A549 (cell line): ENCODE results near the gene KIAA0232. TPM values are rescaled to one million over a fixed set of nuclear protein-coding genes. Genes with fewer than 3 reads are reported as not detected.

Experiments used
- ATAC-seq, 2 experiments: fragments of 200-7000 bp in 1 of 2; fragments of >200 bp in 1 of 2; cut with Nextera tagmentation in 1 of 2; cut with Tn5 transposase in 1 of 2; 3 replicates each; pipeline versions ENCODE4 v1.8.0 to v1.9.1; 2018 to 2020; ENCODE audit warnings: mild to moderate bottlenecking in 1 of 2, moderate library complexity in 1 of 2
- CTCF ChIA-PET: fragments of 300-600 bp; sonication (Branson Sonifier 250); formaldehyde crosslinking; extraction: SDS; loops from one replicate; lab custom pipeline; 2021; ENCODE audit warnings: antibody characterized with exemption, inconsistent platforms; lab: Yijun Ruan, JAX
- POLR2A ChIA-PET: fragments of 350-600 bp; formaldehyde crosslinking; extraction: SDS; loops from one replicate; lab custom pipeline; 2021; ENCODE audit warnings: antibody characterized with exemption, inconsistent platforms; lab: Yijun Ruan, JAX
- DNase-seq, 2 experiments: peaks; one replicate each; pipeline versions ENCODE4 v3.0.0 to v3.0.0-alpha.2; 2011 to 2016; ENCODE audit warnings: low read depth in 1 of 2, low spot score in 1 of 2
- FAIRE-seq: peaks from 2 replicates; lab custom pipeline; 2011; peaks lifted over from hg19 to GRCh38; lab: Jason Lieb, UNC
- H3K27ac ChIP-seq, 2 experiments: fragments of >200 bp; sonication (Bioruptor Twin); formaldehyde crosslinking; 3 replicates each; pipeline ENCODE4 v1.5.1; 2016 to 2017
- H3K4me1 ChIP-seq: fragments of >200 bp; sonication (Bioruptor Twin); formaldehyde crosslinking; 3 replicates; pipeline ENCODE4 v1.6.1; 2016
- H3K4me2 ChIP-seq: fragments of >200 bp; sonication (Bioruptor Twin); formaldehyde crosslinking; 3 replicates; pipeline ENCODE4 v1.6.1; 2016
- H3K4me3 ChIP-seq: fragments of >200 bp; sonication (Bioruptor Twin); formaldehyde crosslinking; 3 replicates; pipeline ENCODE4 v1.5.1; 2016
- H3K9me3 ChIP-seq: fragments of >200 bp; sonication (Bioruptor Twin); formaldehyde crosslinking; 3 replicates; pipeline ENCODE4 v1.6.1; 2016
- CEBPB ChIP-seq, 2 experiments: fragments of >200 bp in 1 of 2; sonication (Bioruptor Twin) in 1 of 2; formaldehyde crosslinking in 1 of 2; IDR thresholded peaks; 2 replicates each; pipeline ENCODE4 v1.6.1; 2012 to 2016
- FOSL2 ChIP-seq, 2 experiments: fragments of 450-650 bp in 1 of 2; fragments of >200 bp in 1 of 2; sonication (Bioruptor Twin) in 1 of 2; formaldehyde crosslinking; IDR thresholded peaks; 2 replicates each; pipeline versions ENCODE4 v1.5.0 to v1.6.1; 2016 to 2020; ENCODE audit warnings: mild to moderate bottlenecking in 1 of 2, moderate library complexity in 1 of 2
- FOXS1 ChIP-seq: fragments of 250-450 bp; sonication (Bioruptor Pico); IDR thresholded peaks from 2 replicates; pipeline ENCODE4 v1.5.0; 2020; ENCODE audit warnings: mild to moderate bottlenecking, moderate library complexity
- HEYL ChIP-seq: fragments of 250-450 bp; sonication (Bioruptor Pico); IDR thresholded peaks from 2 replicates; pipeline ENCODE4 v1.8.0; 2021; ENCODE audit warnings: mild to moderate bottlenecking, moderate library complexity
- HOXA7 ChIP-seq: fragments of 250-450 bp; sonication (Bioruptor Pico); IDR thresholded peaks from 2 replicates; pipeline ENCODE4 v1.5.0; 2020; ENCODE audit warnings: mild to moderate bottlenecking, moderate library complexity
- KDM5A ChIP-seq: fragments of 200-600 bp; sonication (generic); IDR thresholded peaks from 2 replicates; pipeline ENCODE4 v1.6.1; 2016; ENCODE audit warnings: antibody characterized with exemption, mild to moderate bottlenecking
- MAFK ChIP-seq: fragments of 450-650 bp; IDR thresholded peaks from 2 replicates; pipeline ENCODE4 v1.6.1; 2014; ENCODE audit not compliant: partially characterized antibody
- MYC ChIP-seq: IDR thresholded peaks from 2 replicates; pipeline ENCODE4 v1.6.1; 2012; ENCODE audit warnings: mild to moderate bottlenecking, inconsistent platforms, low read length, improper control_type of control experiment, borderline replicate concordance
- NFE2L2 ChIP-seq: fragments of 150-350 bp; conservative IDR thresholded peaks from 2 replicates; pipeline ENCODE4 v1.6.1; 2014; ENCODE audit warnings: low read length
- RARB ChIP-seq: fragments of 250-450 bp; sonication (Bioruptor Pico); IDR thresholded peaks from 2 replicates; pipeline ENCODE4 v1.8.0; 2021; ENCODE audit warnings: mild to moderate bottlenecking, moderate library complexity
- RCOR1 ChIP-seq: fragments of 150-350 bp; IDR thresholded peaks from 2 replicates; pipeline ENCODE4 v1.6.1; 2014; ENCODE audit warnings: antibody characterized with exemption, low read length, low read depth
- RFX5 ChIP-seq: fragments of 450-650 bp; IDR thresholded peaks from 2 replicates; pipeline ENCODE4 v1.7.1; 2014; ENCODE audit warnings: antibody characterized with exemption, mild to moderate bottlenecking, moderate library complexity
- RNF2 ChIP-seq: fragments of 200-600 bp; sonication (generic); IDR thresholded peaks from 2 replicates; pipeline ENCODE4 v1.6.1; 2016; ENCODE audit warnings: low read depth, mild to moderate bottlenecking, antibody characterized with exemption, moderate library complexity, borderline replicate concordance
- TP53 ChIP-seq: fragments of 250-450 bp; sonication (Bioruptor Pico); IDR thresholded peaks from 2 replicates; pipeline ENCODE4 v1.5.0; 2021; ENCODE audit warnings: mild to moderate bottlenecking, moderate library complexity
- ZFP36 ChIP-seq: fragments of 450-650 bp; IDR thresholded peaks from 2 replicates; pipeline ENCODE4 v1.6.1; 2014; ENCODE audit warnings: borderline replicate concordance; ENCODE audit not compliant: partially characterized antibody
- WGBS: methylation state at CpG from one replicate; pipeline ENCODE4 v1.1.6; 2017; ENCODE audit errors: missing lambda C conversion rate; 5-methylcytosine and 5-hydroxymethylcytosine counted together
- polyA plus RNA-seq, 4 experiments: library from polyadenylated mRNA; depleted of rRNA in 3 of 4; stranded (reverse); fragments of >200 nt; fragmentation: RNase III in 1 of 4; extraction: RNeasy Plus Mini Kit Qiagen cat#74134 plus additional on column Dnase treatment in 1 of 4; gene quantifications; 2 replicates in 3 of 4; 3 replicates in 1 of 4; pipeline ENCODE4 v1.2.3, GENCODE V29; 2011 to 2017
- TF ChIP-seq, protein P1 (sequence below): fragments of 450-650 bp; IDR thresholded peaks from 2 replicates; pipeline ENCODE4 v1.6.1; 2014; ENCODE audit warnings: antibody characterized with exemption
- TF ChIP-seq, protein P2 (sequence below): fragments of 200-600 bp; sonication (generic); IDR thresholded peaks from 2 replicates; pipeline ENCODE4 v1.6.1; 2016; ENCODE audit warnings: antibody characterized with exemption, mild to moderate bottlenecking, moderate library complexity
- TF ChIP-seq, protein P3 (sequence below): fragments of 250-450 bp; sonication (Bioruptor Pico); IDR thresholded peaks from 2 replicates; pipeline ENCODE4 v1.5.0; 2020; ENCODE audit warnings: low read depth, mild to moderate bottlenecking, moderate library complexity

Gene KIAA0232
- polyA plus RNA-seq, 2 of the 4 experiments (the other 2 are of a cell fraction) = 9.3 to 21.5 TPM

DNA sequence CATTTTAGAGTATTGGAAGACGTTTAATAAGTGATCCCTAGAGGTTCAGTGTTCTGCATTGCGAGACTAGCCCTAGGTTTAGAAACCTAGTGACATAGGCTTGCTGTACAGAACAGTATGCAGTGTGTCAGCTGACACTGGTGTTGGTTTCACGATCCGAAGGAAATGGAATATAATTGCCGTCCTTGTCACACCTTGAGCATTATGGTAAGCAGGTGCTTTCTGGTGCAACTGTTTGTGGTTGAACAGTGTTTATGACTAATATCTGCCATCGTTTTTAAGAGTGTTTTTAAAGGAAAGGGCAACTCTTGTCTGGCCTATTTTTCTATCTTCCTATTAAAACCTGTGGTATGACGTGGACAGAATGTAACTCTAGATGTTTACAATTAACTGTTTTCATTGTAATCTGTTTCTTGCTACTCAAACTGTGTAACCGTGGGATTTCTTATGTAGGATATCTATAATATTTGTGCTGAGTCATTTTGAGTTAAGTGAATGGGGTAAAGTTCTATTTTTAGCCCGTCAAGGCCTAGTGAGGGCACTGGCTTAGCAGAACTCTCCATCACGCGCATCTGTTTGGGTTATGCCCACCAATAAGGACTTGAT, 73.3 kb downstream of the KIAA0232 start:
- Histone ChIP-seq H3K4me1 (peaks cover 26% of the 10 kb centered on the region), H3K4me3 (no peak overlapping the region; the same call in 2 of the 3 replicates), H3K9me3 (peaks cover 10% of the 10 kb centered on the region; the same call in 2 of the 3 replicates), H3K4me2 (peak overlapping the region; percentile 77), H3K27ac (peak overlapping the region; percentile 73 to 84)
- ATAC-seq (peak; percentile 68 to 85; a peak in 5 of 6 replicates), DNase-seq (peak; percentile 19 to 71), FAIRE-seq (no peak)
- no peak for TF ChIP-seq TP53 (CRISPR knock-in tag)
- peak; percentile 97 for TF ChIP-seq MAFK
- no peak for TF ChIP-seq KDM5A
- TF ChIP-seq FOSL2 (IDR thresholded peaks at IDR 0.05) = no peak
- 0 out of 2 replicates have a peak, but pooled peaks have one; percentile 40 for TF ChIP-seq FOSL2 (CRISPR knock-in tag; IDR thresholded peaks at IDR 0.05)
- TF ChIP-seq NFE2L2 = peak; percentile 87
- ChIA-PET CTCF (interaction anchor here (0.6 to 1.8 kb wide), 2 partner anchors 17 to 136 kb away, joined by 3 to 9 read pairs; no protein-coding TSS in a partner anchor), POLR2A (no interaction called here)
- 28% methylated on average over 11 of the region's 11 CpGs for WGBS

DNA sequence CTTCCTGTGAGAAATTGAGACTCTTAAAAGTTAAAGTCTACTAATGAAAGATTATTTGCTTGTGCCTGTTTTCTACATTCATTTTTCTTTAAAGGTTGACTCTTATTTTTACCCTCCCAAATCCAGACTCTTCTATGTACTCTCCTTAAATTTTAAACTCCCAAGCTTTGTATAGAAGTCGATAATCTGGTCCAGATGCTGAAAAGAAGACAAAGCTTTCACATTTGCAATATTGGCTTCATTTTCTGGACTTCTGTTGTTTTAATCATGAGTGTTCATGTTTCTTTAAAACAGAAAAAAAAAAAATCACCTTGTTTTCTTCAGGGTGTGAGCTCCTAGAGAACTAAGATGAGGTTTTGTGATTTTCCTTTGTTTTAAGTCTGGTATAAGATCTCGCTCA, 73.9 kb downstream of the KIAA0232 start:
- DNase-seq = no peak
- ChIA-PET CTCF (interaction anchor here (0.6 to 1.8 kb wide), 2 partner anchors 17 to 136 kb away, joined by 3 to 9 read pairs; no protein-coding TSS in a partner anchor), POLR2A (no interaction called here)
- Histone ChIP-seq H3K9me3 (peaks cover 10% of the 10 kb centered on the region; the same call in 2 of the 3 replicates), H3K4me1 (peaks cover 26% of the 10 kb centered on the region), H3K4me3 (no peak overlapping the region), H3K4me2 (peak overlapping the region; percentile 77), H3K27ac (peak overlapping the region; percentile 73 to 84)
- TF ChIP-seq RCOR1 = no peak
- no peak for TF ChIP-seq FOXS1 (CRISPR knock-in tag)
- TF ChIP-seq, protein P1, sequence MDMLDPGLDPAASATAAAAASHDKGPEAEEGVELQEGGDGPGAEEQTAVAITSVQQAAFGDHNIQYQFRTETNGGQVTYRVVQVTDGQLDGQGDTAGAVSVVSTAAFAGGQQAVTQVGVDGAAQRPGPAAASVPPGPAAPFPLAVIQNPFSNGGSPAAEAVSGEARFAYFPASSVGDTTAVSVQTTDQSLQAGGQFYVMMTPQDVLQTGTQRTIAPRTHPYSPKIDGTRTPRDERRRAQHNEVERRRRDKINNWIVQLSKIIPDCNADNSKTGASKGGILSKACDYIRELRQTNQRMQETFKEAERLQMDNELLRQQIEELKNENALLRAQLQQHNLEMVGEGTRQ = no peak
- ATAC-seq = no peak
- FAIRE-seq = no peak
- whole genome bisulfite sequencing = 78% methylated on average over 2 of the region's 2 CpGs

DNA sequence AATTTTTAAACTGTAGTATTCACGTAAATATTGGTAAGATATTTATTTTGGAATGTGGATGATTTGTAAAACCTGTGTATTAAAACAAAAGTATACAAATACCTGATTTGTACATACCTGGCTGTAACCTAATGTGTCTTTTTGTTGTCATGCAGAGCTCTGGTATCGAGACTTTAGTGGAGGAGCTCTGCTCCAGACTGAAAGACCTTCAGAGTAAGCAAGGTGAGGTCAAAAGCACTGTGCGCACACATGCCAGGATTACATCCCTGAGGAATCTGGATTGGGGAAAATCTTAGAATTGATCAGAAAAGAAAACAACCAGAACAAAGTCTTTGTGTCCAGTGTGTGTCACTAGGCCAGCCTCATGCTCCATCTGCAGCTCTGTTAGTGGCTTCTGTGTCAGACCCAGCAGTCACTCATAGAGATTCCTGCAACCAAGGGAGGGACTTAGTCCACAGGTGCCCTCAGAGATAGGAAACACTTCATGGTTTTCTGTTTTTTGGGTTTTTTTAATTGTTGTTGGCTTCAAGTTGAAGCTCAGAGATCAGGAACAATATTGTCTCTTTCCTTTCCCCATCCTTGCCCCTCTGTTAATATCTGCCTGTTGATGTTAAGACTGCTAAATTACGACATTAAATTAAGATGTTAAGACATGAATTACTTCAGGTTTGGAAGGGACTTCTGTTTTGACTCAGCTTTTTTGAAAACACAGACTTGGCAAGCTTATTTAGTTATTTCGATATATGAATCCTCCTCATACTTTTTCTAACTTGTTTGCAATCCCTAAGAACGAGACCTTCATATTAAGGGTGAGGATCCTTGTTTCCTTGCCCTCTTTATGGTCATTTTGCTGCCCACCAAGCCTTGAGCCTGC, 74.7 kb downstream of the KIAA0232 start:
- no peak for ATAC-seq
- no peak for TF ChIP-seq RARB (CRISPR knock-in tag)
- TF ChIP-seq RFX5 = no peak
- TF ChIP-seq CEBPB (IDR thresholded peaks at IDR 0.05) = no peak
- no peak for TF ChIP-seq NFE2L2
- TF ChIP-seq HEYL (CRISPR knock-in tag) = no peak
- no peak for TF ChIP-seq ZFP36
- TF ChIP-seq, protein P2, sequence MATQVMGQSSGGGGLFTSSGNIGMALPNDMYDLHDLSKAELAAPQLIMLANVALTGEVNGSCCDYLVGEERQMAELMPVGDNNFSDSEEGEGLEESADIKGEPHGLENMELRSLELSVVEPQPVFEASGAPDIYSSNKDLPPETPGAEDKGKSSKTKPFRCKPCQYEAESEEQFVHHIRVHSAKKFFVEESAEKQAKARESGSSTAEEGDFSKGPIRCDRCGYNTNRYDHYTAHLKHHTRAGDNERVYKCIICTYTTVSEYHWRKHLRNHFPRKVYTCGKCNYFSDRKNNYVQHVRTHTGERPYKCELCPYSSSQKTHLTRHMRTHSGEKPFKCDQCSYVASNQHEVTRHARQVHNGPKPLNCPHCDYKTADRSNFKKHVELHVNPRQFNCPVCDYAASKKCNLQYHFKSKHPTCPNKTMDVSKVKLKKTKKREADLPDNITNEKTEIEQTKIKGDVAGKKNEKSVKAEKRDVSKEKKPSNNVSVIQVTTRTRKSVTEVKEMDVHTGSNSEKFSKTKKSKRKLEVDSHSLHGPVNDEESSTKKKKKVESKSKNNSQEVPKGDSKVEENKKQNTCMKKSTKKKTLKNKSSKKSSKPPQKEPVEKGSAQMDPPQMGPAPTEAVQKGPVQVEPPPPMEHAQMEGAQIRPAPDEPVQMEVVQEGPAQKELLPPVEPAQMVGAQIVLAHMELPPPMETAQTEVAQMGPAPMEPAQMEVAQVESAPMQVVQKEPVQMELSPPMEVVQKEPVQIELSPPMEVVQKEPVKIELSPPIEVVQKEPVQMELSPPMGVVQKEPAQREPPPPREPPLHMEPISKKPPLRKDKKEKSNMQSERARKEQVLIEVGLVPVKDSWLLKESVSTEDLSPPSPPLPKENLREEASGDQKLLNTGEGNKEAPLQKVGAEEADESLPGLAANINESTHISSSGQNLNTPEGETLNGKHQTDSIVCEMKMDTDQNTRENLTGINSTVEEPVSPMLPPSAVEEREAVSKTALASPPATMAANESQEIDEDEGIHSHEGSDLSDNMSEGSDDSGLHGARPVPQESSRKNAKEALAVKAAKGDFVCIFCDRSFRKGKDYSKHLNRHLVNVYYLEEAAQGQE = no peak
- no peak for TF ChIP-seq RNF2
- TF ChIP-seq, protein P3, sequence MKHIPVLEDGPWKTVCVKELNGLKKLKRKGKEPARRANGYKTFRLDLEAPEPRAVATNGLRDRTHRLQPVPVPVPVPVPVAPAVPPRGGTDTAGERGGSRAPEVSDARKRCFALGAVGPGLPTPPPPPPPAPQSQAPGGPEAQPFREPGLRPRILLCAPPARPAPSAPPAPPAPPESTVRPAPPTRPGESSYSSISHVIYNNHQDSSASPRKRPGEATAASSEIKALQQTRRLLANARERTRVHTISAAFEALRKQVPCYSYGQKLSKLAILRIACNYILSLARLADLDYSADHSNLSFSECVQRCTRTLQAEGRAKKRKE (CRISPR knock-in tag) = no peak
- no peak for TF ChIP-seq MAFK
- TF ChIP-seq FOXS1 (CRISPR knock-in tag) = no peak
- no peak for TF ChIP-seq HOXA7 (CRISPR knock-in tag)
- no peak for TF ChIP-seq MYC
- no peak overlapping the region for H3K4me3 ChIP-seq
- peak overlapping the region in 1 of 2 experiments; percentile 22; a peak in 1 of 6 replicates for H3K27ac ChIP-seq
- no peak for DNase-seq
- peaks cover 26% of the 10 kb centered on the region for H3K4me1 ChIP-seq
- peaks cover 6% of the 10 kb centered on the region; the same call in 2 of the 3 replicates for H3K9me3 ChIP-seq
- WGBS = 93% methylated on average over 6 of the region's 6 CpGs
- ChIA-PET CTCF (interaction anchor here (0.6 to 1.8 kb wide), 2 partner anchors 11 to 16 kb away, joined by 3 to 9 read pairs; no protein-coding TSS in a partner anchor), POLR2A (no interaction called here)
- no peak overlapping the region for H3K4me2 ChIP-seq
- no peak for FAIRE-seq
